Activated CD4-positive, alpha-beta T cell treated with anti-CD3 and anti-CD28 coated beads, Interleukin-2, amount 50 U/mL, for 16 hours (primary cell): ENCODE results near the gene SDK1.

Experiments used
- DNase-seq: peaks from one replicate; pipeline ENCODE4 v3.0.0-alpha.2; 2020

The SDK1 gene

GRCh38 chr7:3896169-3896765 lies 595.2 kb downstream of the SDK1 start:
- no peak for DNase-seq

GRCh38 chr7:3897430-3898372 lies 596.6 kb downstream of the SDK1 start:
- peak; percentile 42 for DNase-seq

- no peak for DNase-seq
Measured at GRCh38 chr7:3899559-3899991, 598.5 kb downstream of the SDK1 start.

- DNase-seq: no peak
Measured at GRCh38 chr7:3908153-3908552, 607.1 kb downstream of the SDK1 start.

- DNase-seq: no peak
Measured at GRCh38 chr7:3909128-3909527, 608.1 kb downstream of the SDK1 start.

- no peak for DNase-seq
Measured at GRCh38 chr7:3910054-3910453, 609.0 kb downstream of the SDK1 start.

- no peak for DNase-seq
Measured at GRCh38 chr7:3911685-3912084, 610.6 kb downstream of the SDK1 start.

- no peak for DNase-seq
Measured at GRCh38 chr7:3912291-3912690, 611.2 kb downstream of the SDK1 start.

- no peak for DNase-seq
Measured at GRCh38 chr7:3914051-3914775, 613.2 kb downstream of the SDK1 start.

GRCh38 chr7:3915337-3915878 lies 614.4 kb downstream of the SDK1 start:
- no peak for DNase-seq

- no peak for DNase-seq
Measured at GRCh38 chr7:3916146-3916545, 615.1 kb downstream of the SDK1 start.

- DNase-seq: no peak
Measured at GRCh38 chr7:3917436-3917835, 616.4 kb downstream of the SDK1 start.

GRCh38 chr7:3918576-3918975 lies 617.5 kb downstream of the SDK1 start:
- DNase-seq: no peak

GRCh38 chr7:3922175-3922635 lies 621.2 kb downstream of the SDK1 start:
- no peak for DNase-seq

GRCh38 chr7:3923307-3923918 lies 622.4 kb downstream of the SDK1 start:
- DNase-seq: no peak

- no peak for DNase-seq
Measured at GRCh38 chr7:3924277-3924676, 623.2 kb downstream of the SDK1 start.

GRCh38 chr7:3927446-3928110 lies 626.5 kb downstream of the SDK1 start:
- no peak for DNase-seq

GRCh38 chr7:3928727-3929515 lies 627.9 kb downstream of the SDK1 start:
- DNase-seq: no peak

GRCh38 chr7:3931843-3932242 lies 630.8 kb downstream of the SDK1 start:
- no peak for DNase-seq

GRCh38 chr7:3937146-3937545 lies 636.1 kb downstream of the SDK1 start:
- no peak for DNase-seq

- DNase-seq: no peak
Measured at GRCh38 chr7:3937605-3938004, 636.6 kb downstream of the SDK1 start.
